ENCODE data around the gene FAM53C.
"Not testable (repeated sequence)": the region's sequence is repeated elsewhere in the genome, so short reads cannot be mapped to it uniquely, and the experiment has no call there.

FAM53C gene

DNA sequence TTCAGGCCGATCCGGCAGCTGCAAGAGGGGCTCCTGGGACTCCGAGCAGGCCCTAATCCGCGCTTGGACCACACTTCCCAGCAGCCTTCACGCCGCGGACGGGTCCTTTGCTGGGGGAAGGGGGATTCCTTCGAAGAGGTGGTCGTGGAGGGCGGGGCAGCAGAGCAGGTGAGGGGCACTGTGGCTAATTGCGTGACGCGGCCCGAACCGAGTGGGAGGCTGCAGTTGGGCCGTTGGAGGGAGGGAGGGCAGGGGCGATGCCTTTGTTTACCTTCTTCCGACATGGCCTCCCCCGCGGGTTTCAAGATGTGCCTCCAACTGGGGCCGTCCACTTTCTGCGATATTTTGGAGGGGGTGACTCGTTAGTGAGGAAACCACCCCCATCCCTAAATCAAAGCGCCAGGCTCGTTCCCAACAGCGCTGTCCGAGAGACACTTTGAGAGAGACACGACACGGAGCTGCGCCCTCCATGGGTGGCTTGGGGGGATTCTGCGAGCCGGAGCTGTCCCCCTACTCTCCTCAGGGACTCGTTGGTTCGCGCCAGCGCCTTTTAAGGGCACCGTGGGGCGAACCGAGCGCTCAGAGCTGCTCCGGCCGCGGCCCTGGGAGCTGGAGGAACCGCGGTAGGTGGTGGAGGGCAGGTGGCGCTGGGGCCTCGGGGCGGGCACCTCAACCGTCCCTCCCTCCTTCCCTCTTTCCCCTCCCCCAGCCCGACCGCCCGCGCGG, at the start of gene FAM53C:
TSS of gene FAM53C (plus strand) at position 582 of the 726 bp plus-strand sequence. CDS start 3,070 bp downstream, outside the sequence.
- DNase-seq (ENCODE audit: extremely low read depth in 1 of 2, low read depth in 1 of 2), result peak; percentile 79 to 90

GRCh38 chr5:138289296-138289695, 48.8 kb upstream of the FAM53C start:
- DNase-seq (ENCODE audit: extremely low read depth in 1 of 2, low read depth in 1 of 2), result no peak

DNA sequence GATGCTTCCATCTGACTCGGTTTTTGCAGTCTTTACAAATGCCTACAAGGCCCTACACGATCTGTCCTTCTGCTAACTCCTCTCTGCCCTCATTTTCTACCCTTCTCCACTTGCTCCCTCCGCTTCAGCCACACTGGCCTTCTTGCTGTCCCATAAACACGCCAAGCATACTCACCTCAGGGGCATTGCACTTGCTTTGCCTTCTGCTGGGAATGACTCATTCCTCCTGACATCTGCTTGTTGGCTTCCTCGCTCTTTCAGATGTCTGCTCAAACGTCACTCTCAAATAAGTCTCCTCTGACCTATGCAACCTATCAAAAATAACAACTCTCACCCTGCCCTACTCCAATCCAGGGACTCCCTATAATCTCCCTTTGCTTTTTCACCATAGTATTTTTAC, 34.7 kb upstream of the FAM53C start:
- no peak for DNase-seq (ENCODE audit: extremely low read depth in 1 of 2, low read depth in 1 of 2)

GRCh38 chr5:138305797-138306196, 32.3 kb upstream of the FAM53C start:
- no peak for DNase-seq (ENCODE audit: extremely low read depth in 1 of 2, low read depth in 1 of 2)

DNA sequence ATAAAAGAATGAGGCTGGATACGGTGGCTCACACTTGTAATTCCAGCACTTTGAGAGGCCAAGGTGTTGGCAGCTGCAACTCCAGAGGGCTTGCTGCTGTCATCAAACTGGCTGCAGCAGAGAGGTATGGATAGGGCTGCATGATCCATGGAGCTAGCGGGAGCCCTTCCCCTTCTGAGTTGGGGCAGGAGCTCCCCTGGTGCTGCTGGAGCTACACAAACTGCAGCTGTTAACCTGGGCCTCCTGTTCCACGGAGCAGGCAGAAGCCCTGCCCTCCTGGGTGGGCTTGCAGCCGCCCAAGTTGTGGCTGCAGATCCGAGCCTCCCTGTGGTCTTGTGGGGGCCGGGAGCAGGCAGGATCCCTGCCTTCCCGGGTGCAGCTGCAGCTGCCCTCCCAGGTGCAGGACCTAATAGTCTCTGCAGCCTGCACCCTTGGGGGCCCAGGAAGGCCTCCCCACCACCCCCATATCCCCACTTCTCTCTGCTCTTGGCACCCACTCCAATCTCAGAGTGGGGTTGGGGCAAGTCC, 22.3 kb upstream of the FAM53C start:
- DNase-seq (ENCODE audit: extremely low read depth in 1 of 2, low read depth in 1 of 2), result no peak

- no peak for DNase-seq (ENCODE audit: extremely low read depth in 1 of 2, low read depth in 1 of 2)
Observed at GRCh38 chr5:138316355-138316754, 21.7 kb upstream of the FAM53C start.

DNA sequence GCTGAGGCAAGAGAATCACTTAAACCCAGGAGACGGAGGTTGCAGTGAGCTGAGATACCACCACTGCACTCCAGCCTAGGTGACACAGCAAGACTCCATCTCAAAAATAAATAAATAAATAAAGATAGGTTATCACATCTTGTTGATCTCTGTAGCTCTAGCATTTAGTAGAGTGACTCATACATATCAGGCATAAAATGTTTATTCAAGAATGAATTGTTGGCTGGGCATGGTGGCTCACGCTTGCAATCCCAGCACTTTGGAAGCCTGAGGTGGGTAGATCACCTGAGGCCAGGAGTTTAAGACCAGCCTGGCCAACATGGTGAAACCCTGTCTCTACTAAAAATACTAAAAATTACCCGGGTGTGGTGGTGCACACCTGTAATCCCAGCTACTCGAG, 19.9 kb upstream of the FAM53C start:
- DNase-seq (ENCODE audit: extremely low read depth in 1 of 2, low read depth in 1 of 2), result not testable (repeated sequence)

- DNase-seq (ENCODE audit: extremely low read depth in 1 of 2, low read depth in 1 of 2), result no peak
Observed at GRCh38 chr5:138330813-138331448, 7.1 kb upstream of the FAM53C start.

DNA sequence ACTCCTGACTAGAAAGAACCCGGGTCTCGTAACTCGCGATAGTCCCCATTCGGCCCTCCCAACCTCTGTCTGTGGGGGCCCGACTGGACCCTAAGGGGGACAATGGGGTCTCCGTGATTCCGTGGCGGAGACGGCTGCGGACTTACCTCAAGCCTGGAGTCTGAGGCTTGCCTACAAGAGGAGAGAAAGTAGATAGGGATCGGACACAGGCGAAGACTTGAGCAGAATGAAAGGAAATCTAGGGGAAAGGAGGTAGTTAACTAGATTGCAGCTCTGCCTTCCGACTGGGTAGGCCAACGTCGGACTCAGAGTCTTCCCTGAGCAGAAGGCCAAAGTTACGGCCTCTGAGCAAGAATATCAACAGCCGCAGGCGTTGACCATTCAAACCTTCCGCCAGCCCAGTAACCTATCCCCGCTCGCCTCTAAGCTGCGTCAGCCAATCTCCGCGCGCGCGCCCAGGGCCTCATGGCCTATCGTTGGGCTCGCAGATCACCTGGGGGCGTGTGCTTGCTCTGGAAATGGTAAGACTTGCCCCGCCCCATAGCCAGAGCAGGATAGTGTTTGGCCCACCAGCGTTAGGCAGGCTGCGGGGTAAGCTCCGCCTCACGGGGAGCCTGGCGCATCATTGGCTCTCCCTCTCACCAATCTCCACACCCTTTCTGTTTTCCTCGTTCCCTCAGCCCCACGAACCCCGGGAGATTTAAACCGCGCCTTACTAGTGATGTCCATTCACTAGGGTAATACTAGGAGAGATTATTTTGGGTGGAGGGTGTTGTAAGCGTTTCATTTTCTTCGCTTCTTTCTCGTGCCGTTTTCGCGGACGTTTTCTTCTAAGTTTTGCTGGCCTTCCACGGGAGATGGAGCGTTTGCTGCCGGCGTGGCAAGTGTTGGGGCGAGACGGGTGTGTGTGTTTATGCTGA, 6.4 kb upstream of the FAM53C start, which contains the start of gene CDC25C:
TSS of gene CDC25C (minus strand) at position 356 of the 920 bp plus-strand sequence. CDS start 624 bp downstream, outside the sequence.
- DNase-seq (ENCODE audit: extremely low read depth in 1 of 2, low read depth in 1 of 2), result peak; percentile 89 to 93

DNA sequence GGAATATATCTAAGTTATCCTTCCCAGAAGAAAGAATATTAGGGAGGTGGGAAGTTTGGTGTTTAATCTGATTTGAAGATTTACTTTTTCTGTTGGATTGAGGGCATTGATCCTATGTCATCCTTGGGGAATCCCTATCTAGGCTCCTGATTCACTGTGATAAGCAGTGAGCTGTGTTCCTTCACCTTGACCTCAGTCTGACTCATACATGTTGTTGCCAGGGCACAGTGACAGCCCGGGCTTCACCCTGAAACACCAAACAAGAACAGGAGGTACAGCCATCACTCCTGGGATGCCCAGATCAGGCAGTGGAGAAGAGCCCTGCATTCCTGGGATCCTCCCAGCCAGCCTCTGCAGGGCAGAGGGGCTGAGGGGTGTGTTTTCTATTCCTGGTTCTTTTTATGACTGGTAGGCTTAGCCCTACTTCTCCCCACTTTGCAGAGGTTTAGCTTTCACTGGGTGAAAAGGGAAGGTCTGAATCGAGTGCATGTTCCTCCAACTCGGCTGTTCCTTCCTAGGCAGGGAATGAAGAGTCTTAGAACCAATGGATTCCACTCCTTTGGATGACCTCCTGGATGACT, 3.1 kb upstream of the FAM53C start:
- no peak for DNase-seq (ENCODE audit: extremely low read depth in 1 of 2, low read depth in 1 of 2)

DNA sequence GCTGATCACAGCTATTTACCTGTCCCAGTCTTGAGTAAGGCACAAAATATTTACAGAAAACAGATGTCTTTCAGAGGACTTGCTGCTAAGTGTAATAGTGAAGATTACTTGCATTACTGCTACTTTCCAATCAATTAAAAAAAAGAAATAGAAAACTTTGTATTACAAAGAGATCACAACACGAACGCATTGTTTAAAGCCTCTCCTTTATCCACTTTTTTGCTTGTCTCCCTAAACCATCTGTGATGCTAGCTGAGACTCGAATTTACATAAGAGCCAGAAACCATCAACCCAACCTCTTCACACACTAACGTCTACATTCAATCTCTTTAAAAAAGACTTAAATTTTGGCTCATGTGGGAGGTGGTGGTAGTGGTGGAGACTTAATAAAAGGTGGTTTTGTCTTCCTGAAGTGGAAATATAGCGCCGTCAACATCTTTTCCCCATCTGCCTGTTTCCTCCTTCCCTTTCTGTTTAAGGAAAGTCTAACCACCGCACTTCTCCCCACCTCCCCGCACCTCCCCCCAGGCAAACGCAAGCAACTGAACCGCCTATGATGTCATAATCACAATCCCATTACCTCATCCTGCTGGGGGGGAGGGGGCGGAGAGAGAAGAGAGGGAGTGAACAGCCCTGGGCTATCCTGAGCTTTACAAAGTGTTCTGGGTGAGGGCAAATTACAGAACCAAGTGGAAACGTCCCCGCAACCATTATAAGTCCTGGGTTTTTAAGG, 948 bp upstream of the FAM53C start:
- peak in 1 of 2 donors; percentile 50 for DNase-seq (ENCODE audit: extremely low read depth in 1 of 2, low read depth in 1 of 2)

- DNase-seq (ENCODE audit: extremely low read depth in 1 of 2, low read depth in 1 of 2), result no peak
Observed at GRCh38 chr5:138338411-138339090, 485 bp downstream of the FAM53C start.

- no peak for DNase-seq (ENCODE audit: extremely low read depth in 1 of 2, low read depth in 1 of 2)
Observed at GRCh38 chr5:138339091-138339456, 1.0 kb downstream of the FAM53C start.

GRCh38 chr5:138339464-138339863, 1.4 kb downstream of the FAM53C start:
- no peak for DNase-seq (ENCODE audit: extremely low read depth in 1 of 2, low read depth in 1 of 2)

DNA sequence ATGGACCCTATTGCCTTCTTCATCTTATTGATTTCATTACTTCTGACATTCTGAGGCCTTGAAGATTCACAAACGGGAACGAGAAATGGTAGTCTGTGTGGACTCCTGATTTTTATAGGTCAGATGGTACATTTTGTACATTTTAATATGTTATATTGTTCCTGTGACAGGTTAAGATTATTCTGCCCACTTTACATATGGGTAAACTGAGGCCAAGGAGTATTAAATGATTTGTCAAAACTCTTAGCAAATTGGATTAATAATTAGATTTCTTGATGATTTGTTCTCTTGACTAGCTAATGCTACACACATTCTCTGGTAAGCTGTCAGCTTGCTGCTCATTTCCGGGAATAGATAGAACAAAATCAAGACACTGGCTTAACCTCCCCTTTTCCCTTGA, 1.9 kb downstream of the FAM53C start:
- no peak for DNase-seq (ENCODE audit: extremely low read depth in 1 of 2, low read depth in 1 of 2)

- no peak for DNase-seq (ENCODE audit: extremely low read depth in 1 of 2, low read depth in 1 of 2)
Observed at GRCh38 chr5:138344887-138345622, 7.0 kb downstream of the FAM53C start.

GRCh38 chr5:138346889-138347288, 8.8 kb downstream of the FAM53C start:
- DNase-seq (ENCODE audit: extremely low read depth in 1 of 2, low read depth in 1 of 2), result no peak

DNA sequence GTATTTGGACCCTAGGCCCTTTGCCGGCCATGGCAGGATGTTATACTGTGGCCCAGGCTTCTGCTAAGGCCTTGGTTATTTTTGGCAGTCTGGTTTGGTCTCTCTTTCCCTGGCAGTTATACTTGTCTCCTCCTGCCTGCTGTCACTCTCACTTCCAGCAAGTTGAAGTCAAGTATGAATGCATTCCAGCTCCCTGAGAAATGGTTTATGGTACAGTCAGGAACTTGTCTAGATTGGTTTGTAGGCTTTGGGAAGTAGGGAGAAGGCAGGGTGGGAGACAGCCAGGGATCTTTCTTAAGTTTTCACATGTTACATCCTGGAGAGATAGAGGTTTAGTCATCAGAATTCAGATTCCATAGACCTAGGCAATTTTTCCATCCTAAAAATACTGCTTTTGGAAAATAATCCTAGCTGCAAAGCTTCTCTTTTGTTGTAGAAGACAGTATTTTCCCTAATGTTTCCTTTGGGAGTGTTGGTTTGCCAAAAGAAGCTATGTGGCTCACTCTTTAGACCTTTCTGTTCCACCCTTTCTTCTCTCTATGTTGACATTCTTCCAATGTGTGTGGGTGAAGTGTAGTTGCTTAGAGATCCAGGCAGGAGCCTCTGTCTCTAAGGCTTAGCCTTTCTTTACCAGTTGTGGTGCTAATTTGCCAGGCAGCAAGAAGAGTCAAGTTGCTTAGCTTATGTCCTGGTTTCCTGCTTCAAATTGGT, 11.9 kb downstream of the FAM53C start:
- DNase-seq (ENCODE audit: extremely low read depth in 1 of 2, low read depth in 1 of 2), result no peak

All from activated CD8-positive, alpha-beta memory T cell treated with anti-CD3 and anti-CD28 coated beads for 1 hour (primary cell).